Measurements from ENCODE around the gene OR4N5.
"Not testable (repeated sequence)": the region's sequence is repeated elsewhere in the genome, so short reads cannot be mapped to it uniquely, and the experiment has no call there.

OR4N5 gene

GRCh38 chr14:20138520-20138919 lies at the start of gene OR4N5:
OR4N5 (plus strand) TSS chr14:20138820; CDS start chr14:20143736, 4,916 bp downstream.
- DNase-seq (ENCODE audit: low read depth), result no peak

GRCh38 chr14:20092050-20092449 lies 46.6 kb upstream of the OR4N5 start:
- no peak for DNase-seq (ENCODE audit: low read depth)

- no peak for DNase-seq (ENCODE audit: low read depth)
Observed at GRCh38 chr14:20093442-20093841, 45.2 kb upstream of the OR4N5 start.

GRCh38 chr14:20098926-20099770 lies 39.5 kb upstream of the OR4N5 start:
- not testable (repeated sequence) for DNase-seq (ENCODE audit: low read depth)

- no peak for DNase-seq (ENCODE audit: low read depth)
Observed at GRCh38 chr14:20110438-20110837, 28.2 kb upstream of the OR4N5 start, which contains the start of gene OR4K17. OR4K17 (plus strand) TSS chr14:20110739; CDS start chr14:20117500, 6,761 bp downstream.

- no peak for DNase-seq (ENCODE audit: low read depth)
Observed at GRCh38 chr14:20112321-20112720, 26.3 kb upstream of the OR4N5 start.

GRCh38 chr14:20116748-20117147 lies 21.9 kb upstream of the OR4N5 start:
- DNase-seq (ENCODE audit: low read depth), result no peak

GRCh38 chr14:20118795-20119194 lies 19.8 kb upstream of the OR4N5 start:
- no peak for DNase-seq (ENCODE audit: low read depth)

- DNase-seq (ENCODE audit: low read depth), result no peak
Observed at GRCh38 chr14:20143911-20144310, 5.3 kb downstream of the OR4N5 start.

- DNase-seq (ENCODE audit: low read depth), result no peak
Observed at GRCh38 chr14:20144820-20145219, 6.2 kb downstream of the OR4N5 start.

- DNase-seq (ENCODE audit: low read depth), result no peak
Observed at GRCh38 chr14:20164462-20164861, 25.8 kb downstream of the OR4N5 start.

- no peak for DNase-seq (ENCODE audit: low read depth)
Observed at GRCh38 chr14:20167091-20167490, 28.5 kb downstream of the OR4N5 start.

- peak; percentile 33 for DNase-seq (ENCODE audit: low read depth)
Observed at GRCh38 chr14:20169852-20170251, 31.2 kb downstream of the OR4N5 start.

GRCh38 chr14:20174205-20174604 lies 35.6 kb downstream of the OR4N5 start:
- DNase-seq (ENCODE audit: low read depth), result not testable (repeated sequence)

GRCh38 chr14:20176330-20176729 lies 37.7 kb downstream of the OR4N5 start:
- DNase-seq (ENCODE audit: low read depth), result no peak

- DNase-seq (ENCODE audit: low read depth), result no peak
Observed at GRCh38 chr14:20177433-20177974, 38.9 kb downstream of the OR4N5 start.

GRCh38 chr14:20179218-20179617 lies 40.6 kb downstream of the OR4N5 start:
- no peak for DNase-seq (ENCODE audit: low read depth)

GRCh38 chr14:20179880-20180279 lies 41.3 kb downstream of the OR4N5 start:
- DNase-seq (ENCODE audit: low read depth), result no peak

- no peak for DNase-seq (ENCODE audit: low read depth)
Observed at GRCh38 chr14:20180486-20180885, 41.9 kb downstream of the OR4N5 start.

- DNase-seq (ENCODE audit: low read depth), result no peak
Observed at GRCh38 chr14:20184181-20184580, 45.6 kb downstream of the OR4N5 start.

GRCh38 chr14:20190596-20190995 lies 52.0 kb downstream of the OR4N5 start, which contains the start of gene OR11G2:
OR11G2 (plus strand) TSS chr14:20190896; CDS start chr14:20197438, 6,542 bp downstream.
- DNase-seq (ENCODE audit: low read depth), result no peak

GRCh38 chr14:20191396-20191795 lies 52.8 kb downstream of the OR4N5 start:
- DNase-seq (ENCODE audit: low read depth), result no peak

- no peak for DNase-seq (ENCODE audit: low read depth)
Observed at GRCh38 chr14:20194101-20194500, 55.5 kb downstream of the OR4N5 start.

Data from stromal cell of bone marrow (primary cell).